GM10847 (cell line): ENCODE measurements around the gene EHMT1.

Experiments
- POLR2A ChIP-seq: IDR thresholded peaks from 2 replicates; pipeline ENCODE4 v1.6.1; 2011; ENCODE audit not compliant: insufficient read length; ENCODE audit errors: extremely low read depth

EHMT1 gene

DNA sequence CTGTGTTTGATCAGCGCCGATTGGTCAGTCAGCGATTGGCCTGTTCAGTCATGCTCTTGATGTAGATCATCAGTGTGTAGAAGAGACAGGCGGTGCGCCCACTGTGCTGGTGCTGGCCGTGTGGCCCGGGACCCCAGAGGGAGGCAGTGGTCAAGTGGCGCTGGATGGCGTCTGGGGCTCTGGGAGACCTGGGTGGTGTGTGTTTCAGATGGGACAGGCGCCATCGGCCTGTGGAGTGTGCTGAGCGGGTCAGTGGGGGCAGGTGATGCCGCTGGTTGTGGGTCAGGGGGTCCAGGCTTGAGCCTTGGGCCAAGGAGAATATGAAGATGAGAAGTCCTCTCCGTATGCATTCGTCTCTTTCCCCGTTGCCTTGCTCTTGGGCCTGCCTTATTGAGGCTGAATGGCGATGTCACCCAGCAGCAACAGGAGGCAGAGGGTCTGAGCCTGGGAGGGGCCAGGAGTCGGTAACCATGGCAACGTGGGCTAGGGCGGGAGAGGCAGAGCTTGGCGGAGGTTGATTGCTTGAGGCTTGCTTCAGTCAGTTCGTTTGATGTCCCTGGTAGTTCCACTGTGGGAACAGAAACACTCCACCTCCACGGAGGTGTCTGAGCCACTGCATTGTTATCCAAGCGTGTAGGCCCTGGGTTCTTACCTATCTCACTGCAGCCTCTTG is 141.0 kb downstream of the EHMT1 start:
- TF ChIP-seq POLR2A, result no peak

DNA sequence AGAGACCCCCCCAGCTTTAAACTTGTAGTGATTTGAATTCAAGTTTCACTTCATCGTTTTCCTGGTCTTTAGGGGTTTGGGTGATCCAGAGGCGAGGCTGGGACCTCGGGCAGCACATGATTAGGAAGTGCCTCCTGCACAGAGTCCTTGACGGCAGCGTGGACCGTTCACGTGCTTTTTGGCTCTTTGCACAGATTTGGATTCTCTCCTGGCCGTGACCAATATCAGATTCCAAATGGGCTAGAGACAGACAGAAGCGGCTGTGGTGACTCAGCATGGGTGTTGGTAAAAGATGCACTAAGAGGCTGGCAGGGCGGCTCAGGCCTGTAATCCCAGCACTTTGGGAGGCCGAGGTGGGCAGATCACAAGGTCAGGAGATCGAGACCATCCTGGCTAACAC is 141.6 kb downstream of the EHMT1 start:
- TF ChIP-seq POLR2A, result no peak

DNA sequence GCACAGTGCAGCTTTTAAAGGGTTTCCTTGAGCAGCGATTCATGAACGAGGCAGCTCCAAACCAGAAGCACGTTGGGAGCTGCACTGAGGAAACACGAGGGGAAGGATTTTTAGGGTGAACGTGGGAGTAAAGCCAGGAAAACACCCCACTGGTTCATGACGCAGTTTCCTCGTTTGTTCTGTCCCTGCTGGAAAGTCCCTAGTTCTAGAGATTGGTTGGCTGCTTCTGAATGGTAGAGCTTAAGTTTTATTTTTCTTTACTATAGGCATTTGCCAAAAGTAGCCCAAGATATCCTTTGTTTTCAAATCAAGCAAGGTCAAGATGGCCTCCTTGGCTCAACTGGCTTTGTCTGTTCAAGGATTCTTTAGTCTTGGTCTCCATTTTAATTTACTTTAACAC is 142.2 kb downstream of the EHMT1 start:
- no peak for TF ChIP-seq POLR2A

DNA sequence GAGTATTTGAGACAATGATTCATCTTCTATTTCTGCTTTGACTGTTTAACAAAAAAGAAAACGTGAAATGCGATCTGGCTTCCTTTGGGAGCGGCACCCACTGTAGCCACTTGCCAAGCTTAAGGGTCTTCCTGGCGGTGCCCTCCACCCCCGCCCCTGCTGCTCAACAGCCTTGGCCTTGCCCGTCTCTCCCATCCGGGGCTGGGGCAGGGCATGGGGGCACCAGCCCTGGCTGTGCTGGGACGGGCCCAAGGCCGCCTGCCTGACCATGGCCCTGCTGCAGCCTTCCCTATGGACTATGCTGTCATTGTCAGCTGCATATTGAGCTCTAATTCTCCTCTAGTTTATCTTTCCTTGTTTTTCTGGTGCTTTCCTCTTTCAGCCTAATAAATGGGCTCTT is 143.0 kb downstream of the EHMT1 start:
- TF ChIP-seq POLR2A, result peak; percentile 7

DNA sequence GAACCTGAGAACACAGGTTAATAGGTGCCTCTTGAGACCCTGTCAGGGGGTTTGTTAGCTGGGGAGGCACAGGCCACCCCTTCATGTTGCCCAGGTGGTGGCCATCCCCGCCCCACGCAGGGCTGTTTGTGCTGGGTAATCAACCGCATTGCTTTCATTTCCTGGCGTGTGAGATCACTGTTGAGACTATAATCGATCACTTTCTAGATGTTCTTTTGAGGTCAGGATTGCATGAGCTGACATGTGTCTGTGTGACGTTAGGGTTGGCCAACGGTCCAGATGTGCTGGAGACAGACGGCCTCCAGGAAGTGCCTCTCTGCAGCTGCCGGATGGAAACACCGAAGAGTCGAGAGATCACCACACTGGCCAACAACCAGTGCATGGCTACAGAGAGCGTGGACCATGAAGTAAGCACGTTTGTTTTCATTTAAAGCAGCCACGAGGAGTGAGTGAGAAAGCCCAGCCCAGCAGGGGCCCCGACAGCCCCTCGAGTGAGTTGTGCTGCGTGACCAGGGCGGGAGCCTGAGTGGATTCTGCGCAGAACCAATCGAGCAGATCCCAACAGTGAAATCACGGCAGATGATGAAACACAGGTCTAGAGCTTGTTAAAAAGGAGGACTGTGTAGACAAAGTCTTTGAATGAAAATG is 143.7 kb downstream of the EHMT1 start:
- no peak for TF ChIP-seq POLR2A

DNA sequence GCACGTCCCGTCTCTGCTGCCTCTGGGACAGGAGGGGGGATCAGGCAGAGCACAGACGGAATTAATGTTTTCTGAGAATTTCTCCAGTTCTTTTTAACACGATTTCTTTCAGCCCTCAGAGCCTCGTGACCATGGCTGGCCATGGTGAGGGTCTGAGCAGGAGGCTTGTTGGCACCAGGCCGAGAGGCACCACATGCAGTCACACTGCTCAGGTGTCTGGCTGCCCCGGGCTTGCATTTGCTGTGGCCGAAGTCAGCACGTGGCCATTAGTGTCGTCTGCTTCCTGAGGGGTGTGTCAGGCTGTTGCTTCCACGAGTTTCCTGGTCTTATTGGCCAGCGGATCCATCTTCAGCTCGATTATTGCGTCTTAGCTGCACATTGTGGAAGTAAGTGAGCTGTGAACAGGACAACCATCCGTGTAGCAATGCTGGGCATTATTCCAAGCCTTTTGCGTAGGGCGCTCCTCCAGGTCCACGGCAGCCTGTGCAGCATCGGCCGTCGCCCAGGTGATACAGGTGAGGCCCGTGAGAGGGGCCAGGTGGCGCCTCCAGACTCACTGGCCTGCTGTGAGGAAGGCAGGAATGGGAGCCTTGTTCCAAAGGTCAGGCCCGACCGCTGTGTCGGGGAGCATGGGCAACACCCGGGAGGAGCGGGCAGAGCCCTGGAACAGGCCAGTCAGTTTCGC is 144.6 kb downstream of the EHMT1 start:
- no peak for TF ChIP-seq POLR2A

DNA sequence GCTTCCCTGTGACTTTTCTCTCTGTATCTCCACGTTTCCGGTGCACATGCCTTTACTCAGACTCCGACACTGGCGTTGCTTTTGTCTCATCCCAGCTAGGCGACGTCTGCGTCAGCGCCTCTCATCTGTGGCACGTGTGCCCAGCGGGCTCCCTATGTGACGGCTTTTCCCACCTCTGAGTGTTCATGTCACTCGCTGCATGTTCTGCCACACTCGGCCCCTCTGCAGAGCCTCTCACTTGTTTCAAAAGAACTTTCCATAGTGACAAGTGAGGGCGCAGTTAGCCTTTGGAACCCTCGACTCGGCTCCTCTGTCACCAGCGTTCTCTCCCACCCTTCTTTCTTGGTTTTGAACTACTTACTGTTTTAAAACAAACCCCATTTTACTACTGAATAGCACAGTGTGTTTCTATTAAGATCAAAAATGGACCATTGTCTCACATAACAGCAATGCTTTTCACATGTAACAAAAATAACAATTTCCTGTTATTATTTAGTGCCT is 145.4 kb downstream of the EHMT1 start:
- TF ChIP-seq POLR2A, result no peak

DNA sequence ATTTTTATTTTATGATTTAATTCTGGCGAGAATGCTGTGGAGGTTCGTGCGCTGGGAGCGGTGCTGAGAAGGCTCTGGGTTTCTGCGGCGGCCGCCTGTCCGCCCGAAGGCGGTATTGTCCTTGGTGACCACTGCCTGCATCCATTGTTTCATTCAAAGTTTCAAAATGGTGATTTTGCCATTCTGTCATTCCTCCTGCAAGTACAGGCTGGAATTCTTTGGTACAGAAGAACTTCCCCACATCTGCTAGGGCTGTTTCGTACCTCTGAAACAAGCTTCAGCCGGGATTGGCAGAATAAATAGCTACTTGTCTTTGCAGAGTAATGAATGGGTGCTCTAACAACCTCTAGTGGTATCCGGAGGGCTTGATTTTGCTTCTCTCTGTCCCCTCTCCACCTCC is 146.2 kb downstream of the EHMT1 start:
- TF ChIP-seq POLR2A, result no peak

DNA sequence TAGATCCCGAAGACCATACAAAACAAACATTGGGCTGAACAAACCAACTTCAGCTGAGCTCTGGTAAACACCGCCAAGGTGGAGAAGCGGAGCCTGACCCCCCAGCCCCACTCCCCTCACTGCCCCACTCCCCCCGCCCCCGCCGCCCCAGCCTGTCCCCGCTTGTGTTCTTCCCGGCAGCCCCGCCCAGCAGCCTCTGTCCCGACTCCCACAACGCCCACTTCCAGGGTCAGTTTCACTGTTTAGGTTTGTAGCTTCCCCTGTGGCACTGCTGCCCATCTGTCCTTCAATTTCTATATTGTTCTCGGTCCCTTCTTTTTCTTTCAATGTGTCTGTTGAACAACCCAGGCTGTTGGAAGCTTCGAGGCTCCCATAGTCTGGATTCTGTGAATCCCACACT is 146.7 kb downstream of the EHMT1 start:
- no peak for TF ChIP-seq POLR2A

DNA sequence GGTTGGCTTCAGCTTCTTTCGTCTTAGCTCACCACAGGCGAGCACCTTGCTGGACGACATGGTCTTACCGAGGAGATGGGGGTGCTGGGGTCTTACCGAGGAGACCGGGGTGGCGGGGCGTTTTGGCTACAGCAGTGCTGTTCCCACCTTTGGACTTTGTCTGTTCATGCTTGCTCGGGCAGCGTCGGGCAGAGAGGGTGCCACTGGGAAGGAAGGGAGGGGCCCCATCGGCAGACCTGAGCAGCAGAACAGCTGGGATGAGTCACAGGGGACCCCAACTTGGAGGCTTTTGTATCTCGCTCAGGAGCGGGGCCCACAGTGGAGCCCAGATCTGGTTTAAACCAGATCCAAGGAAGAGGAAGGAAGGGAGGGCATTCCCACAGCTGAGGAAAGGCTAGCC is 152.8 kb downstream of the EHMT1 start:
- no peak for TF ChIP-seq POLR2A

DNA sequence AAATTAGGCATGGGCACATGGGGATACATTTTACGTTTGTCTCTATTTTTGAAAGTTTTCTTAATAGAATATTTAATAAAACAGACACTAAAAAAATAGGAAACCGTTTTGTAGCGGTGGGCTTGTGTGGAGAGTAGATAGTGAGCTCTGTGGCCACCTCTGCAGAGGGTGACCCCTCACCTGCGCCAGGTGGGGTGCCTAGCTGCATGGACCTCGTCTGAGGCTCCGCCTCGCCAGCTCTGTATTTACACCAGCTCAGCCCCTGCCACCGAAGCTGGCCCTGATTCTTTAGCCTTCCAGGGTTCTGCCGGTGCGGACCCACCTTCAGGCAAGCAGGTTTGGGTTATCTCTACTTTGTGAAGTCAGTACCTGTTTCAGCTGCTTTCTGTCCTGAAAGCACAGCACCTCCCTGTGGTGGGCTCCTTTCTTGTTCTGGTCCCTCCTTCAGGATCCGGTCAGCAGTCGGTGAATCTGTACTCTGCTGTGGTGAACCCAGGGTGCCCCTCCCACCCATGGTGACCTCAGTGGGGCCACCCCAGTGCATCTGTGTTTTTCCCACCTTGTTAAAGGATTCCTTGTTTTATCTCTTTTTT is 153.6 kb downstream of the EHMT1 start:
- TF ChIP-seq POLR2A, result no peak

DNA sequence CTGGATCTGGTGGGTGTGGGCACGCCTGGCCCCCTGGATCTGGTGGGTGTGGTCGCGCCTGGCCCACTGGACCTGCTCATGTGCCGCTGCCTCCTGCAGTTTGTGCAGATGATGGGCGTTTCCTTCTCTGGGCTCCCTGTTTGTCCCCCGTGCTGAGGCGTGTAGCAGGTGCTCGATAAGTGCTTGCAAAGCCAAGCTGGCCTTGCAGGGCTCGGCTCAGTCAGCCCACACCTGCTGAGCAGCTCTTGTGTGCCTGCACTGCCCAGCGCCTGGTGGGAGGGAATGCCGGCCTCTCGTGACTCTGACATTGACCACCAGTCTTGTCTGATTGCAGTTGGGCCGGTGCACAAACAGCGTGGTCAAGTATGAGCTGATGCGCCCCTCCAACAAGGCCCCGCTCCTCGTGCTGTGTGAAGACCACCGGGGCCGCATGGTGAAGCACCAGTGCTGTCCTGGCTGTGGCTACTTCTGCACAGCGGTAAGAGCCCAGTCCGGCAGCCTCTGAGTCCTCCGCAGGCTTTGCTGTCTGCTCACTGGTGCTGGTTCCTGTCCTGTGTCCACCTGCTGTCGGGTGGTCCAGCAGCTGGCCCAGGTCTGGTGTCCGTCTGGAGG is 156.1 kb downstream of the EHMT1 start:
- TF ChIP-seq POLR2A, result no peak

DNA sequence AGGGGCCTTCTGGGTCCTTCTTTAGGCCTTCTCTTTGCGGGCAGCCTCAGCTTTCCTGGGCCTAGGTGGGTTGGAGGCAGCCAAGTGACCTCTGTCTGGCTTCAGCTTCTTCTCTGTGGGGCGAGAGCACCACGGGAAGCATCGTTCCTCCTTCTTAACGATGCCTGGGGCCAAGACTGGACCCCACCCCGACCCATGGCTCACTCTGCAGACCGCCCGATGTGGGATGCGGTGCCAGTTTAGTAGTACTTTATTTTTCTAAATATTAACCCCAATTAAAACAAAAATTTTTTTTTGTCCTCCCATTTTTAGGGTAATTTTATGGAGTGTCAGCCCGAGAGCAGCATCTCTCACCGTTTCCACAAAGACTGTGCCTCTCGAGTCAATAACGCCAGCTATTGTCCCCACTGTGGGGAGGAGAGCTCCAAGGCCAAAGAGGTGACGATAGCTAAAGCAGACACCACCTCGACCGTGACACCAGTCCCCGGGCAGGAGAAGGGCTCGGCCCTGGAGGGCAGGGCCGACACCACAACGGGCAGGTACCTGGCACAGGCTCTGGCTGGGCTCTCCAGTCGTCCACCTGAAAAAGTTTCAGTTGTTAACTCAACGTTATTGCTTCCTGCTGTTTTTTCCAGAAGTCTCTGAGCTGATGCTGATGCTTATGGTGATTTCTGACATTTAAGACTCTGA is 157.6 kb downstream of the EHMT1 start:
- no peak for TF ChIP-seq POLR2A

DNA sequence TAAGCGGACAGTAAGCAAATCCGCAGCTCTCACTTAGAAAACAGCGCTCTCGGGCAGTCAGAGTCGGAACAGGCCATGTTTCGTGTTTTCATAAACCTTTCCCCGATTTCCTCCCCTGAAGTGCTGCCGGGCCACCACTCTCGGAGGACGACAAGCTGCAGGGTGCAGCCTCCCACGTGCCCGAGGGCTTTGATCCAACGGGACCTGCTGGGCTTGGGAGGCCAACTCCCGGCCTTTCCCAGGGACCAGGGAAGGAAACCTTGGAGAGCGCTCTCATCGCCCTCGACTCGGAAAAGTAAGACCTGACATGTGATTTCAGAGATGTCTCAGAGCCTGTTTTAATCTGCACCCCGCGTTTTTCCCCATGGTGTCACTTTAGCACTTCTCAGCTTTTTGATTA is 159.0 kb downstream of the EHMT1 start:
- no peak for TF ChIP-seq POLR2A

DNA sequence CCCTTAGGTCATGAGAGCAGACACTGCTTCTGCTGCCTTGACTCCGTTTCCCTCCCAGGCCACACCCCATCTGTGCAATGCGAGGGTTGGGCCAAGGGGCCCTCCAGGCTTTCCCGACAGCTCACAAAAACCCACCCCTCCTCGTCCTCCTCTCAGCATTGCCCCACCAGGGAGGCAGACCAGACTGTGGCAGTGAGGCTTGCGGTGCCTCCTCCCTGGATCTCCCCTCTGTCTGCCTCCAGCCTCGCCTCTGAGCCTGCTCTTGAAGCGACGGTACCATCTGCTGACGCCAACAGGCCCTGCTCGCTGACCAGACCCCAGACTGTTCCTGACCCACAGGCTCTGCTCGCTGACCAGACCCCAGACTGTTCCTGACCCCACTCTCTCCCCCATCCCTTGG is 159.5 kb downstream of the EHMT1 start:
- TF ChIP-seq POLR2A, result no peak
